DMS114 treated with DMSO at 0.1 percent for 48 hours (cell line): ENCODE results near the gene ZMYM2.
"Not testable (repeated sequence)": the region's sequence is repeated elsewhere in the genome, so short reads cannot be mapped to it uniquely, and the experiment has no call there.

Experiments
- DNase-seq: peaks from one replicate; lab custom pipeline; 2025; ENCODE audit not compliant: unreplicated experiment; lab: John Stamatoyannopoulos, UW

ZMYM2 gene

DNA sequence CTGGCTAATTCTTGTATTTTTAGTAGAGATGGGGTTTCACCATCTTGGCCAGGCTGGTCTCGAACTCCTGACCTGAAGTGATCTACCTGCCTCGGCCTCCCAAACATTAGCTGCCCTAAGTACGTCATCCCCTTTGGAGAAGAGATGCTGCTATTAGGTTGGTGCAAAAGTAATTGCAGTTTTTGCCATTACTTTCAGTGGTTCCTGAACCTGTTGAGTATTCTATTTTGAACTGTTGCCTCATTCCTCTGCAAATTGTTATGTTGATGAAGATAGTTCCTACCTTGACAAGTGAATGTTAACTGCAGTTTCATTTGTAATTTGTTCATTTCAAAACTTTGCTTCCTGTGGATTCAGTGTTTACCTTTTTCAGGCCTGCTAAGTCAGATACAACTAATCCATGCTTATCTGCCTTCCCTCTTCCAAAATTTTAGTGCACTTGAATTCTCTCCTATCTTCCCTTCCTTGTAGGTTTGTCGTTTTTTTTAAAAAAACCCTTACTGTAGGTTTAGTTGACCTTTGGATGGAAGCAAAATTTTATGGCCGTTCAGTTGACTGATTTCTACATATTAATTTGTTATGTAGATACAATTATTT is 24.0 kb downstream of the ZMYM2 start:
- DNase-seq: no peak

DNA sequence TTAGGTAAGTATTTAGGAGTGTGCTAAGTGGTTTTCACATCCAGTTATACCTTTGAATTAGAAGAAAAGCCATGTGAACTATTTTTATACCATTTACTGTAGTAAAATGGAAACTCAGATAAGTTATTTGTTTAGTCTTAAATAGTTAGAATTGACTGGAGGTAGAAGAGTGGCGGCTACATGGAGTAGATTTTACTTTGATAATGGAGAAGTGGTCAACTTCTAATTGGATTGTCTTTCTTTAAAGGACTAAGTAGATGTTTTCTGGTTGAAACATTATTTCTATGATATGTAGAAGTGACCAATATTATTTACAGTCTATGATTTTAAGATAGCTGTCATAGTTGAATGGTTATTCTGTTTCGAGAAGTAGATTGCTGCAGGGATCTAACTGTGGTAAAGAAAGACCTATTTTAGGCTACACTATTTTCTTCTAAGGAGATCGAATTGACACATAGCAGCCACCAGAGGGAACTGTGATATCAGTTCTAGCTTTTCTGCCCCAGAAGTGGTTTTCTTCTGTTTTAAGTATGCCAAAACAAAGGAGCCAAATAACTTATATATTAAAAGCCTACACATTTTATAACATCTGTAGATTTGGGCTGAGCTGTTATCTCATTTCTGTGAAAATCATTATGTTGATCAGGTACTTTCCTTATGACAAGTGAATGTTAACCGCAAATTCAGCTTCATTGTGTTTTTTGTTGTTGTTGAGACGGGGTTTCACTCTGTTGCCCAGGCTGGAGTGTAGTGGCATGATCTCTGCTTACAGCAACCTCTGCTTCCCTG is 26.1 kb downstream of the ZMYM2 start:
- DNase-seq: peak; percentile 25

DNA sequence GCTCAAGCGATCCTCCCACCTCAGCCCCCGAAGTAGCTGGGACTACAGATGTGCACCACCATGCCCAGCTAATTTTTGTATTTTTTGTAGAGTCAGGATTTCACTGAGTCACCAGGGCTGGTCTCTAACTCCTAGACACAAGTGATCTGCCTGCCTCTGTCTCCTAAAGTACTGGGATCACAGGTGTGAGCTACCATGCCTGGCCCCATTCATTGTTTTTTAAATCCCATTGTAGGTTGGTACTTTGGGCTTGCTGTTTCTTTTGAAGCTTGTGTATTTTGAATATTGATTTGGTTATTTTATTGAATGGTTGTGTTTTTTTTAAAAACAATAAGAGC is 26.7 kb downstream of the ZMYM2 start:
- no peak for DNase-seq

DNA sequence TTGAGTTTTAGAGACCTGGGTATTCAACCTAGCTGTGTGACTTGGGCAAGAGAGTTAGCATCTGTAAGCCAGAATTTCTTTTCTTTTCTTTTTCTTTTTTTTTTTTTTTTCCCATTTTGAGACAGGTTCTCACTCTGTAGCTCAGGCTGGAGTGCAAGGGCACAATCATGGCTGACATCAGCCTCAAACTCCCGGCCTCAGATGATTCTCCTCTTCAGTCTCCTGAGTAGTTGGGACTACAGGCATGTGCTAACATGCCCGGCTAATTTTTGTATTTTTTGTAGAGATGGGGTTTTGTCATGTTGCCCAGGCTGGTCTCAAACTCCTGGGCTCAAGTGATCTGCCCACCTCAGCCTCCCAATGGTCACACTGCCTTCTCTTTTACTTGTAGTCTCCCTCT is 33.0 kb downstream of the ZMYM2 start:
- DNase-seq: no peak

DNA sequence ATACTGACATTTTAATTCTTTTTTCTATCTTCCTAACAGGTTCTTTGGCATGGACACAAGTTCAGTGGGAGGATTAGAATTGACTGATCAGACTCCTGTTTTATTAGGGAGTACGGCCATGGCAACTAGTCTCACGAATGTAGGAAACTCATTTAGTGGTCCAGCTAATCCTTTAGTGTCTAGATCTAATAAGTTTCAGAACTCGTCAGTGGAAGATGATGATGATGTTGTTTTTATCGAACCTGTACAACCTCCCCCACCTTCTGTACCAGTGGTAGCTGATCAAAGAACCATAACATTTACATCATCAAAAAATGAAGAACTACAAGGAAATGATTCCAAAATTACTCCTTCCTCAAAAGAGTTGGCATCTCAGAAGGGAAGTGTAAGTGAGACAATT is 34.5 kb downstream of the ZMYM2 start:
- no peak for DNase-seq

DNA sequence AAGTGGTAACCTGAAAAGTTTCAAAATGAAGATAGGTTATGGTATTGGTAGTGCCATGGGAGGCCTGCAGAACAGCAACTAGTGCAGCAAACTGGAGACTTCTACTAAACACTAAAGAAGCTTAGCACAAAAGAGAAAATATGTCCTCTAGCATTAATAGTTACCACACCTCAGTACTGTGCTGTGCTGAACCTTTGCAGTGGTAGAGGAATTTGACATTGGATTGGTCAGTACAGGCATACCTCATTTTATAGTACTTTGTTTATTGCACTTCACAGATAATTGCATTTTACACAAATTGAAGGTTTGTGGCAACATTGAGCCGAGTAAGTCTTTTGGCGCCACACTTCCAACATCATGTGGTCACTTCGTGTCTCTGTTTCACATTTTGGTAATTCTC is 40.4 kb downstream of the ZMYM2 start:
- no peak for DNase-seq

DNA sequence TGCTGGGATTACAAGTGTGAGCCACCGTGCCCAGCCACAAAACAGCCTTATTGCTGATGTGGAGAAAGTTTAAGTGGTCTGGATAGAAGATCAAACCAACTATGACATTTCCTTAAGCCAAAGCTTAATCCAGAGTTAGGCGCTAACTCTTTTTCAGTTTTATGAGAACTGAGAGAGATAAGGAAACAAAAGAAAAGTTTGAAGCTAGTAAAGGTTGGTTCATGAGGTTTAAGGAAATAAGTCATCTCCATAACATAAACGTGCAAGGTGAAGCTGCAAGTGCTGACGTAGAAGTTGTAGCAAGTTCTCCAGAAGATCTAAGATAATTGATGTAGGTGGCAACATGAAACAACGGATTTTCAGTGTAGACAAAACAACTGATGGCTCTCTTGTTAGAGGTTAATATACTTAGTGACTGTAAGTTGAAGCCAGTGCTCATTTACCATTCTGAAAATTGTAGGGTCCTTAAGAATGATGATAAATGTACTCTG is 41.6 kb downstream of the ZMYM2 start:
- DNase-seq: no peak

DNA sequence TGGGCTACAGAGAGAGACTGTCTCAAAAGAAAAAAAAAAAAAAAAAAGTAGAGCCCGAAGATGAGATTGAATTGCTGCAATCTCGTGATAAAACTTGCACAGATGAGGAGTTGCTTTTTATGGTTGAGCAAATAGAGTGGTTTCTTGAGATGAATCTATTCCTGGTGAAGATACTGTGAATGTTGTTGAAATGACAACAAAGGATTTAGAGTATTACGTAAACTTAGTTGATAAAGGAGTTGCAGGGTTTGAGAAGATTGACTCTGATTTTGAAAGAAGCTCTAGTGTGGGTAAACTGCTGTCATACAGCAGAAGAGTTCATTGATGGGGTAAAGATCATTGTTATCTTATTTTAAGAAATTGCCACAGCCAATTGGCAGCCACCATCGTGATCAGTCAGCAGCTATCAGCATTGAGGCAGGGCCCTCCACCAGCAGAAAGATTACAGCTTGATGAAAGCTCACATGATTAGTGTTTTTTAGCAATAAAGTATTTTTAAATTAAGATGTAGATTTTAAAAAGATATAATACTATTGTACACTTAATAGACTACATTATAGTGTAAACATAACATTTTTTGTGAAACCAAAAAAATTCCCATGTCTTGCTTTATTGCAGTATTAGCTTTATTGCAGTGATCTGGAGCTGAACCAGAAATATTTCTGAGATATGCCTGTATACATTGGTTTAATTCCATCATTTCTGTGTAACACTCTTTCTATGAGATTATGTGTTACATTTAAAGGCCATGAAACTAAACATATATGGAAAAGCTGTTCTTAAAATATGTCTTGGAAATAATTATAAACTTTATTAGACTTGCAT is 43.1 kb downstream of the ZMYM2 start:
- DNase-seq: no peak

DNA sequence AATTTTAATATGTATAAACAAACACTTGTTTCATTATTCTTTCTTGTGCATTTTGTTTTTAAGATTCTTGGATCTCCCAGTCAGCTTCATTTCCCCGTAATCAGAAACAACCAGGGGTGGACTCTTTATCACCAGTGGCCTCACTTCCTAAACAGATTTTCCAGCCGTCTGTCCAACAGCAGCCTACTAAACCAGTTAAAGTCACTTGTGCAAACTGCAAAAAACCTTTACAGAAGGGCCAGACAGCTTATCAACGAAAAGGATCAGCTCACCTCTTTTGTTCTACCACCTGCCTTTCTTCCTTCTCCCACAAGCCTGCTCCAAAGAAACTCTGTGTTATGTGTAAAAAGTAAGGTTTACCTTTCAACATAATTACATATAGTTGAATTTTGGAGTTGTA is 44.3 kb downstream of the ZMYM2 start:
- no peak for DNase-seq

DNA sequence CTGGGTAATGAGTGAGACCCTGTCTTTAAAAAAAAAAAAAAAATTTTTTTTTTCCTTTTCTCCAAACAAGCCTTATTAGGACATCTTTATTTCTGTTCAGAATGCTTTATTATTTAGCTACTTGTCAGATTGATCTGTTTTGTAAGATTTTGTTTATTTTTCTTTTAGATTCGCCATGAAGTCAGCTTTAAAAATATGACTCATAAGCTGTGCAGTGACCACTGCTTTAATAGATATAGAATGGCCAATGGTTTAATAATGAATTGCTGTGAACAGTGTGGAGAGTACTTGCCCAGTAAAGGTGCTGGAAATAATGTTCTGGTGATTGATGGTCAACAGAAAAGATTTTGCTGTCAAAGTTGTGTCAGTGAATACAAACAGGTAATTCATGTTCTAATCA is 47.7 kb downstream of the ZMYM2 start:
- no peak for DNase-seq

DNA sequence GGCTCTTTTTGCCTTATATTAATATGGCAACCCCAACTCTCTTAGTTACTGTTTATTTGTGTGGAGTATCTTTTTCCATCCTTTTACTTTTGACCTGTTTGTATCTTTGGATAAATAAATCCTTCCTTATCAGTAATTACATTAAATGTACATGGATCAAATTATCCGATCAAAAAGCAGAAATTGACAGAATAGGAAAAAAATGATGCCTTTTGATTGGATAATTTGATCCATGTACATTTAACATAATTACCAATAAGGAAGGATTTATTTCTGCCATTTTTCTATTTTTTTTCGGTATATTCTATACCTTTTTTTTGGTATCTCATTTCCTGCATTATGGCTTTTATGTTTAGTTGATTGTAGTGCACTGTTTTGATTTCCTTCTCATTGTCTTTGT is 57.2 kb downstream of the ZMYM2 start:
- DNase-seq: no peak

DNA sequence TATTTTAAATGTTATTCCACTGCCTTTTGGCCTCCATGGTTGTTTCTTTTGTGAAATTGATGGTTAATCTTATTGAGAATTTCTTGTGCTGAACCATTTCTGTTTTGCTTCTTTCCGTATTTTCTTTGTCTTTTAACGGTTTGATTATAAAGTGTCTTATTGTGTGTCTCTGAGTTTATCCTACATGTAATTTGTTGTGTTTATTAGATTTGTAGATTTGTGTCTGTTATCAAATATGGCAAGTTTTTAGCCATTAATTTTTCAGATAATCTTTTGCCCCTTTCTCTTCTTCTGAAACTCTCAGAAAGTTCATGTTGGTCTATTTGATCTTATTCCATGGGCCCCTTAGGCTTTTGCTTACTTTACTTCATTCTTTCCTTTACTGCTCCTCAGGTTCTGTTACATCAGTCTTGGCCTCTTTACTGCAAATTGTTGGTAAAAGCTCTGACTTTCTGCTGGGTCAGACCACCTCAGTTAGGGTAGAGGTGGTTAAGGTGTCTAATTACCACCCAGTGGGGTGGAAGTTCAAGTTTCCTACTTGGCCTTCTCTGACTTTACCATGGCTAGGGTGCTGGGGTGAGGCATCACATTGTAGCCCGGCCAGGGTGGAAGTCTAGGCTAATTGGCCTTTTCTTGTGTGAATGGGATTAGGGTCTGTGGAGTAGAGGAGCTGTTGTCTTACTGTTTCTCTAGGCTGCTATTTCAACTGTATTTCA is 58.3 kb downstream of the ZMYM2 start:
- no peak for DNase-seq

DNA sequence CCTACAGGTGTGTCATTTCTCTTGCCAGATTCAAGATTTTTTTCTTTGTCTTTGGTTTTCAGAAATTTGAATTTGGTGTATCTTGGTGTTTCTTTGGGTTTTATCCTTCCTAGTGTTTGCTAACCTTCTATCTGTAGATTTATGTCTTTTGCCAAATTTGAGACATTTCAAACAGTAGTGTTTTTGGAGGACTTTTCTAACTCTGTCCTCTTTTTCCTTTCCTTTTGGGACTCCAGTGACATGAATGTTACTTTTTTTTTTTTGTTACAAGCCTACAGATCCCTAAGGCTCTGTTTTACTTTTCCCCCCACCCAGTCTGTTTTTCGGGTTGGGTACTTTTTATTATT is 58.8 kb downstream of the ZMYM2 start:
- DNase-seq: no peak

DNA sequence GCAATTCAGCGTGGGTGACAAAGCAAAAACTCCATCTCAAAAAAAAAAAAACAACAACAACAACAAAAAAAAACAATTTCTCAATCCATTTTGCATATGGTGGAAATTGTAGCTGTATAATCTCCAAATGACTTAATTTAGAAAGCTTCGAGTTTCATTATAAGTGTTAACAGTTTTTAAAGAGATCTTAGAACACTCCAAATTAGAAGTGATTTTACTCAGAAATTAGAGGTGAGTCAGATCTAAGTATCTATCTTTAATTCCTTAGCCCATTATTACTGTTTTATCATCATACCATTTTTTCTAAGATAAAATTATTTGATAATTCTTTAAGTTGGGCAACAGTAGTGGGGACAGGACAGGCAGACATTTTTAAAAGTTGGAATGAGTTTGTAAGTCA is 60.5 kb downstream of the ZMYM2 start:
- DNase-seq: no peak

DNA sequence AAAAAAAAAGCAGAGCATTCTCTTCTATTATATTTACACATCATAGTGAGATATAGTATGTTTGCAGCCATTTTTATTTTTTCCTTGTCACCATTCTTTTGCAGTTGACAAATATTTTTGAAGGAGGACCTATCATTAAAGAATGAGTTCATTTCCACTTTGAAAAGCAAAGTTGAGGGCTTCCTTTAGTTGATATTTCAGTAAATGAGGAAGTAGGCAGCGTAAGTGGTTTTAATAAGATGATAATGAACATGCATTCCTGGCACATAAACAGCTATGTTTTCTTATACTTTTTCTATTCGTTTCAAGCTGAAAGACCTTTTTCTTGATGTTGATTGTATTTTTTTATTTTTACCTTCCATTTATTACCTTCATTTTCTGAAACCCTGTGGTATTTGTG is 66.2 kb downstream of the ZMYM2 start:
- DNase-seq: no peak

DNA sequence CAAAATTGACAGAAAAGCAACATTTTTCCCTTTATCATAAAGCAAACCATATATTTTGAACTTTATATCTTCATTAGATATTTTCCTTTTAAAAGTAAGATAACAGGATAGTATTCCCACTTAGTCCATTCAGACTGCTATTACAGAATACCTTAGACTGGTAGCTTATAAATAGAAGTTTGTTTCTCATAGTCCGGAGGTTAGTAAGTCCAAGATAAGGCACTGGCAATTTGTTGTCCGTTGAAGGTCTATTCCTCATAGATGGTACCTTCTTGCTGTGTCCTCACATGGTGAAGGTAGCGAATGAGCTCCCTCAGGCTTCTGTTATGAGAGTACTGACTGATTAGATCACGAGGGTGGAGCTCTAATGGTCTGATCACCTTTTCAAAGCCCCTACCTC is 70.4 kb downstream of the ZMYM2 start:
- DNase-seq: no peak

DNA sequence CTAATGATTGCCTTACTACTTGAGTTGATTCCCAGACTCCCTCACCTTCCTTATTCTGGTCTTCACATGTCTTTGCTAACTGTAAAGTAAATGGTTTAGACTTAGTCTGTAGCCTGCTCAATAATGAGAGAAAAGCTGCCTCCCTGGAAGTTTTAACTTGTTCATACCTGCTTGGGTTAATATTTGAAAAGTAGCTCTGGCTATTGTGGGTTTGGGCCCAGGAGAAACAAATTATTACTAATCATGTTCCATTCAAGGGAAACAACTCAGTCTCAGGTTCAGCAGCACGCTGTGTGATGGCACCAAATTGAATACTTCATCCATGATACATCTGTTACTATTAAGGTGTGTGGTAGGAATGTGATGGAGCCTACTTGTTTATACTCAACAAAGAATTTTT is 75.0 kb downstream of the ZMYM2 start:
- no peak for DNase-seq

DNA sequence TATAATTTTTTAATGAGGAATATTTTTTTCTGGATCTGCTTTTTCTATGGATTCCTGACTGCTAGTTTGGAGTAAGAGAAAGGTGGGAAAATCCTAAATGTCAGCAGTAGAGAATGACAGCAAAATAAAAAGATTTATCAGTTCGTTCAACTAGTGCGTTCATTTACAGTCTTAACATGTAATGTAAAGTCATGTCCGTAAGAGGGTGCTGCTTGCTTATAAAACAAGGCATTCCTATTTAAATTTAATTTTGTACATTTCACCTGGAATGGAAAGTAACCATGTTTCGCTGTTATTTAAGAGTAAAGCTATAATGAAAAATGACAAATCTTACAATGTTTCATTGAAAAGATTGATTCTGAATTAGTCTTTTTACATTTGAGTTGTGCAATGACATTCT is 76.6 kb downstream of the ZMYM2 start:
- peak; percentile 5 for DNase-seq

DNA sequence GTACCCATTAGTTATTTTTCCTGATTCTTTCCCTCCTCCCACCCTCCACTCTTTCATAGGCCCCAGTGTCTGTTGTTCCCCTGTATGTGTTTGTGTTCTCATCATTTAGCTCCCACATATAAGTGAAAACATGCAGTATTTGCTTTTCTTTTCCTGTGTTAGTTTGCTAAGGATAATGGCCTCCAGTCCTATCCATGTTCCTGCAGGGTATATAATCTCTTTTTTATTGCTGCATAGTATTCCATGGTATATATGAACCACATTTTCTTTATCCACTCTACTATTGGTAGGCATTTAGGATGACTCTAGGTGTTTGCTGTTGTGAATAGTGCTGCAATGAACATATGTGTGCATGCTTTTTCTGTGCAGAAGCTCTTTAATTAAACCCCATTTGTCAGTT is 79.4 kb downstream of the ZMYM2 start:
- no peak for DNase-seq

DNA sequence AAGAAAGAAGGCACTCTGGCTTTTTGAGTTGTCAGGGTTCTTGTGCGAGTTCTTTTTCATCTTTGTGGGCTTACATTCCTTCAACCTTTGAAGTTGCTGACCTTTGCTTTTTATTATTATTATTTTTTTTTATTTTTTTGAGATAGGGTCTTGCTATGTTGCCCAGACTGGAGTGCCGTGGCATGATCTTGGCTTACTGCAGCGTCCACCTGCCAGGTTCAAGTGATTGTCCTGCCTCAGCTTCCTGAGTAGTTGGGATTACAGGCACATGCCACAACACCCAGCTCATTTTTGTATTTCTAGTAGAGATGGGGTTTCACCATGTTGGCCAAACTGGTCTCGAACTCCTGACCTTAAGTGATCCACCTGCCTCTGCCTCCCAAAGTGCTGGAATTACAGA is 84.1 kb downstream of the ZMYM2 start:
- not testable (repeated sequence) for DNase-seq

DNA sequence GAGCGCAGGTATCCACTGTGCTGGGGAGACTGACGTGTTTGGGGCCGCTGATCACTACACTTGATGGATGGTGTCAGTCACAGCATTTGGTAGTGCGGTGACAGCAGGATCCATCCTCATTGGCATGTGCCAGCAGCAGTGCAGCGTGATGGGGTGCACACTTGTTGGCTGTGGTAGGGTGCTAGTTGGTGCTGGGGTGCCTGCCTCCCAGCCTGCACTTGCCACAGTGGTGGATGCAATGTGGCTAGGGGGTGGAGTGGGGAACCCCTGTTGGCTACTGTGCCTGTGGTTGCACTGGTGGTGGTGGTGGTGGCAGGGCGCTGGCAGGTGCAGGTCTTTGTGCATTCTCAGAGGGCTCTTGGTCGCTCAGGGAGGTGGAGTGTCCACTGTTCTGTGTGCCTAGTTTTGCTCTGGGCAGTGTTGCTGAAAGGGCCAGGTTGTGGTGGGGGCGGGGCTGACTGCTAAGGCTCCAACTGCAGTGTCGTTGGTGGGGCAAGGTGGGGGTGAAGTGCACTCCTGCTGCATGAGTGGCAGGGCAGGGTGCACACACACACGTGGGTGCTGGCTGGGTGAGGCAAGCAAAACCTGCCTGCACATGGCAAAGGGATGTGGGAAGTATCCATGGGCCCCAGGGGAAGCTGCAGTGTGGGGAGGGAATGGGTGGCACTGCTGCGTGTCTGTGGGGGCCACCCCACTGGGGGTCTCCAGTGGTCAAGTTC is 84.8 kb downstream of the ZMYM2 start:
- no peak for DNase-seq
